HG03457 (cell line): Measurements from ENCODE around the gene RBM4.

Experiments used
- ATAC-seq: cut with Tn5 transposase; IDR thresholded peaks from one replicate; pipeline ENCODE4 v1.9.1; 2021; ENCODE audit warnings: moderate number of reproducible peaks; ENCODE audit not compliant: unreplicated experiment

RBM4 gene

GRCh38 chr11:66687831-66688281, 49.4 kb downstream of the RBM4 start:
- no peak for ATAC-seq

- ATAC-seq: no peak
Observed at GRCh38 chr11:66688561-66689534, 50.3 kb downstream of the RBM4 start.

GRCh38 chr11:66689661-66690590, 51.4 kb downstream of the RBM4 start:
- no peak for ATAC-seq

- ATAC-seq: no peak
Observed at GRCh38 chr11:66691311-66691980, 52.9 kb downstream of the RBM4 start.

GRCh38 chr11:66692446-66692845, 53.9 kb downstream of the RBM4 start:
- no peak for ATAC-seq

GRCh38 chr11:66692871-66693331, 54.4 kb downstream of the RBM4 start:
- no peak for ATAC-seq

GRCh38 chr11:66693356-66694055, 55.0 kb downstream of the RBM4 start:
- ATAC-seq: no peak

GRCh38 chr11:66694056-66694410, 55.5 kb downstream of the RBM4 start:
- no peak for ATAC-seq

GRCh38 chr11:66694732-66695207, 56.3 kb downstream of the RBM4 start:
- ATAC-seq: no peak
